Caco-2 (cell line): ENCODE data around the gene SLC27A5. TPM values are rescaled to one million over a fixed set of nuclear protein-coding genes. Genes with fewer than 3 reads are reported as not detected.
"Not testable (repeated sequence)": the region's sequence is repeated elsewhere in the genome, so short reads cannot be mapped to it uniquely, and the experiment has no call there.

ENCODE experiments used
- BruUV-seq: library from RNA; stranded (reverse); fragments of 400-500 nt; replicated peaks from 2 replicates; lab custom pipeline; 2021; lab: Mats Ljungman, UMichigan
- CTCF ChIA-PET: fragments of 300-600 bp; sonication (Branson Sonifier 250); formaldehyde crosslinking; loops from one replicate; lab custom pipeline; 2022; ENCODE audit warnings: antibody characterized with exemption; lab: Charles Lee
- POLR2A ChIA-PET: fragments of 300-600 bp; sonication (Branson Sonifier 250); formaldehyde crosslinking; loops from one replicate; lab custom pipeline; 2022; ENCODE audit warnings: antibody characterized with exemption; lab: Charles Lee
- DNase-seq, 2 experiments: peaks; one replicate each; pipeline versions ENCODE4 v3.0.0 to v3.0.0-alpha.2; 2020 to 2022
- H3K27me3 ChIP-seq: replicated peaks from 2 replicates; pipeline ENCODE4 v1.6.0; 2011; ENCODE audit warnings: low read length; ENCODE audit not compliant: control insufficient read depth, insufficient read depth
- H3K36me3 ChIP-seq: 2 replicates; pipeline ENCODE4 v1.5.1; 2011; ENCODE audit warnings: low read length; ENCODE audit not compliant: control insufficient read depth, insufficient read depth
- H3K4me1 ChIP-seq: fragments of 250-450 bp; sonication (Bioruptor Pico); 2 replicates; pipeline ENCODE4 v1.5.1; 2020; ENCODE audit warnings: mild to moderate bottlenecking
- H3K4me3 ChIP-seq: 2 replicates; pipeline ENCODE4 v1.5.1; 2011; ENCODE audit warnings: low read depth, mild to moderate bottlenecking, control low read depth, low read length
- H3K9me3 ChIP-seq: fragments of 250-450 bp; sonication (Bioruptor Pico); 2 replicates; pipeline ENCODE4 v1.5.1; 2020; ENCODE audit warnings: mild to moderate bottlenecking, moderate library complexity
- H3K27ac Mint-ChIP-seq: one replicate; pipeline ENCODE4 v1.8.0; 2022; ENCODE audit warnings: mixed read lengths; ENCODE audit not compliant: unreplicated experiment
- H3K27me3 Mint-ChIP-seq: one replicate; pipeline ENCODE4 v1.8.0; 2022; ENCODE audit warnings: mixed read lengths; ENCODE audit not compliant: insufficient read depth, unreplicated experiment
- H3K36me3 Mint-ChIP-seq: one replicate; pipeline ENCODE4 v1.8.0; 2022; ENCODE audit warnings: mild to moderate bottlenecking, mixed read lengths; ENCODE audit not compliant: insufficient read depth, unreplicated experiment
- H3K4me1 Mint-ChIP-seq: one replicate; pipeline ENCODE4 v1.8.0; 2022; ENCODE audit warnings: low read depth, mixed read lengths; ENCODE audit not compliant: unreplicated experiment
- H3K4me3 Mint-ChIP-seq: one replicate; pipeline ENCODE4 v1.8.0; 2022; ENCODE audit warnings: mild to moderate bottlenecking, moderate library complexity, mixed read lengths; ENCODE audit not compliant: unreplicated experiment
- H3K9me3 Mint-ChIP-seq: one replicate; pipeline ENCODE4 v1.8.0; 2022; ENCODE audit warnings: mixed read lengths; ENCODE audit not compliant: unreplicated experiment
- CTCF ChIP-seq, 2 experiments: fragments of 200-600 bp in 1 of 2; IDR thresholded peaks; 1 replicate in 1 of 2; 2 replicates in 1 of 2; pipeline versions ENCODE4 v1.5.1 to v1.8.0; 2011 to 2022; ENCODE audit warnings: antibody characterized with exemption in 1 of 2, control low read depth in 1 of 2, inconsistent platforms in 1 of 2, low read depth in 1 of 2, low read length in 1 of 2, mild to moderate bottlenecking in 1 of 2, moderate library complexity in 1 of 2; ENCODE audit not compliant: insufficient read depth in 1 of 2, severe bottlenecking in 1 of 2, unreplicated experiment in 1 of 2
- intact Hi-C: fragments of 100-400 bp; cut with micrococcal nuclease; formaldehyde crosslinking; loops from one replicate; pipeline ENCODE4 v1.10.0; 2022; ENCODE audit not compliant: unreplicated experiment
- total RNA-seq: library from RNA; stranded (reverse); gene quantifications from 2 replicates; pipeline ENCODE4 v1.2.3, GENCODE V29; 2022

Gene SLC27A5
- total RNA-seq, 1 experiment from 2014 or later: 10.3 TPM

GRCh38 chr19:58509731-58510083, 2.1 kb downstream of the SLC27A5 start:
- Histone ChIP-seq H3K4me1 (no peaks in the 10 kb centered on the region), H3K4me3 (no peak overlapping the region), H3K27me3 (no peaks in the 10 kb centered on the region), H3K36me3 (no peaks in the 10 kb centered on the region), H3K9me3 (peaks cover 12% of the 10 kb centered on the region; the same call in 1 of the 2 replicates)
- H3K9me3 Mint-ChIP-seq: peaks cover 12% of the 10 kb centered on the region
- no peak for DNase-seq
- ChIA-PET CTCF (no interaction called here), POLR2A (interaction anchor here (0.7 kb wide), 1 partner anchor 138 kb away, joined by 4 read pairs; no protein-coding TSS in a partner anchor)
- intact Hi-C loops: no loop called here
- TF ChIP-seq CTCF (IDR thresholded peaks at IDR 0.05; ENCODE audit: insufficient read depth in 1 of 2, low read depth in 1 of 2, low read length in 1 of 2, severe bottlenecking in 1 of 2, unreplicated experiment in 1 of 2): no peak
- no peak overlapping the region for H3K27ac Mint-ChIP-seq
- peaks cover 39% of the 10 kb centered on the region for H3K36me3 Mint-ChIP-seq
- no TSS peak for BruUV-seq
- H3K4me1 Mint-ChIP-seq: peaks cover 7% of the 10 kb centered on the region
- no peak overlapping the region for H3K4me3 Mint-ChIP-seq
- H3K27me3 Mint-ChIP-seq: no peaks in the 10 kb centered on the region

GRCh38 chr19:58507602-58508223, 4.1 kb downstream of the SLC27A5 start:
- H3K4me1 Mint-ChIP-seq, intact Hi-C loops, H3K4me3 ChIP-seq, H3K27me3 ChIP-seq, CTCF ChIA-PET, H3K4me1 ChIP-seq, H3K36me3 ChIP-seq, H3K4me3 Mint-ChIP-seq, DNase-seq, BruUV-seq, H3K27ac Mint-ChIP-seq, H3K27me3 Mint-ChIP-seq: not testable (repeated sequence)
- POLR2A ChIA-PET: interaction anchor here (0.6 kb wide), 1 partner anchor 36 kb away, joined by 6 read pairs; the partner anchor contains the start of gene TRIM28
- peaks cover 22% of the 10 kb centered on the region for H3K36me3 Mint-ChIP-seq
- peaks cover 21% of the 10 kb centered on the region for H3K9me3 Mint-ChIP-seq
- peaks cover 12% of the 10 kb centered on the region; the same call in 1 of the 2 replicates for H3K9me3 ChIP-seq

GRCh38 chr19:58500242-58500641, 11.6 kb downstream of the SLC27A5 start:
- no peaks in the 10 kb centered on the region for H3K27me3 Mint-ChIP-seq
- TF ChIP-seq CTCF (IDR thresholded peaks at IDR 0.05; ENCODE audit: insufficient read depth in 1 of 2, low read depth in 1 of 2, low read length in 1 of 2, severe bottlenecking in 1 of 2, unreplicated experiment in 1 of 2): no peak
- H3K4me3 Mint-ChIP-seq: peak overlapping the region; percentile 78
- Histone ChIP-seq H3K27me3 (no peaks in the 10 kb centered on the region), H3K4me1 (peaks cover 8% of the 10 kb centered on the region; the same call in 1 of the 2 replicates), H3K36me3 (no peaks in the 10 kb centered on the region), H3K4me3 (peak overlapping the region; percentile 66), H3K9me3 (no peaks in the 10 kb centered on the region)
- peaks cover 7% of the 10 kb centered on the region for H3K4me1 Mint-ChIP-seq
- peaks cover 21% of the 10 kb centered on the region for H3K9me3 Mint-ChIP-seq
- no peak for DNase-seq
- intact Hi-C loops: no loop called here
- ChIA-PET POLR2A (no interaction called here), CTCF (interaction anchor here (3.0 kb wide), 1 partner anchor 20 kb away, joined by 14 read pairs; the partner anchor contains the start of gene ZBTB45)
- no peaks in the 10 kb centered on the region for H3K36me3 Mint-ChIP-seq
- no peak overlapping the region for H3K27ac Mint-ChIP-seq
- BruUV-seq: no TSS peak
